OCI-LY1 (cell line): Measurements from ENCODE around the gene SMARCC2.

Experiments used
- EZH2 ChIP-seq: fragments of 200-600 bp; sonication (generic), shearing (Covaris generic); IDR thresholded peaks from 2 replicates; pipeline ENCODE4 v1.8.0; 2017; ENCODE audit warnings: borderline replicate concordance, mixed run types, mild to moderate bottlenecking, antibody characterized with exemption, low read length, moderate library complexity, mixed read lengths
- TF ChIP-seq, protein P1 (sequence below): fragments of 200-600 bp; sonication (generic), shearing (Covaris generic); IDR thresholded peaks from 2 replicates; pipeline ENCODE4 v1.5.1; 2017; ENCODE audit warnings: mild to moderate bottlenecking, antibody characterized with exemption, low read length, moderate library complexity, mixed read lengths

DNA sequence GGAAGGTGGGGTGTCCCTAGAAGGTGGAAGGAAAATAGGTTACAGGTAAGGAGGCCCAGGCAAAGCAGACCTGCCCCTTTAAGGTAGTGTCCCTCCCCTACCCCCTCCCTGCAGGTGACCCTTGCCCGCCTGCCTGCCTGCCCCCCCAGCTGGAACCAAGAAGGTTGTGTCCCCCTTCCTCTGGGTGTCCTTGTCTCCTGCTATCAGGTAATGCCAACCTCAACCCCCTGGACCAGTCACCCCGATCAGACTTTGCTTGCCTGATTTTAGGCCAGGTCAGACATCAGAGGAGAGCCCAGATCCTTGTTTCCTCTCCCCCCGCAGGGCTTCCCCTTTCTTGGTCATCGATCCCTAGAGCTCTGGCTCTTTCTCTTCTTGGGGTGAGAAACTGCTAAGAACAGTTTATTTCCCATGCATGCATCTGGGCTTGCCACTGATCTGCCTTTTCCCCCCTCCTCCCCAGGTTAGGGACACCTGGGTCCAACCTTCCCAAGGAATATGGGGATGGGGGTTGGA lies 40.7 kb upstream of the SMARCC2 start, which contains the start of gene SLC39A5:
- TF ChIP-seq, protein P1, sequence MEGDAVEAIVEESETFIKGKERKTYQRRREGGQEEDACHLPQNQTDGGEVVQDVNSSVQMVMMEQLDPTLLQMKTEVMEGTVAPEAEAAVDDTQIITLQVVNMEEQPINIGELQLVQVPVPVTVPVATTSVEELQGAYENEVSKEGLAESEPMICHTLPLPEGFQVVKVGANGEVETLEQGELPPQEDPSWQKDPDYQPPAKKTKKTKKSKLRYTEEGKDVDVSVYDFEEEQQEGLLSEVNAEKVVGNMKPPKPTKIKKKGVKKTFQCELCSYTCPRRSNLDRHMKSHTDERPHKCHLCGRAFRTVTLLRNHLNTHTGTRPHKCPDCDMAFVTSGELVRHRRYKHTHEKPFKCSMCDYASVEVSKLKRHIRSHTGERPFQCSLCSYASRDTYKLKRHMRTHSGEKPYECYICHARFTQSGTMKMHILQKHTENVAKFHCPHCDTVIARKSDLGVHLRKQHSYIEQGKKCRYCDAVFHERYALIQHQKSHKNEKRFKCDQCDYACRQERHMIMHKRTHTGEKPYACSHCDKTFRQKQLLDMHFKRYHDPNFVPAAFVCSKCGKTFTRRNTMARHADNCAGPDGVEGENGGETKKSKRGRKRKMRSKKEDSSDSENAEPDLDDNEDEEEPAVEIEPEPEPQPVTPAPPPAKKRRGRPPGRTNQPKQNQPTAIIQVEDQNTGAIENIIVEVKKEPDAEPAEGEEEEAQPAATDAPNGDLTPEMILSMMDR, result no peak
- TF ChIP-seq EZH2, result no peak
